ENCODE data around the gene NEDD4L.

Gene NEDD4L

DNA sequence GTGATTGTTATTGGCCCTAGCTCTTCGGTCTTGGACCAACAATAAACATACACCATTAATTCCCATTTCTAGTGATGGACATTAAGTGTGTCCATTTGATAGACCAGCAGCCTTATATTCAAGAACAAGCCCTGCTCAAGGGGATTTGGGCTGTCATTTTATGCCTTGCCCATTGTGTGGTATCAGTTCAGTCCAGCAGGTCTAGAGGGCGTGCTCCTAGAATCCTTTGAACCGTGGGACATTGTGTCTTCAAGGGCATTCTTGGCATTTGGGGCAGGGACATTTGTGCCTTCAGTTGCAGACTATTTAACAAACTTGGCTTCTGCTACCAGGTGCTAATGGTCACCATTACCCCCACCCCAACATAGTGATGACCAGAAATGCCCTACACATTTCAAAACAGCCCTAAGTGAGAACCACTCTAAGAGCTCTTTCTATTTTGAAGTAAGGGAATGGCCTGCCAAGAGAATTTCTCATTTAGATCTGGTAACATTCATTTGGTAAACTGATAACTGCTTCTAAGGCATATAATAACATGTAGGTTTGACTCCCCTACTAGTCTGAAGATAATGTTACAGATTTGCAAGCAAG, 300.1 kb downstream of the NEDD4L start:
- peaks cover 0 to 4% of the 10 kb centered on the region in 2 experiments for H3K4me1 ChIP-seq (ENCODE audit: control insufficient read depth in 1 of 2, insufficient read depth in 2 of 2, low read length in 2 of 2)
- no peak overlapping the region for H3K14ac ChIP-seq (ENCODE audit: low read length)
- H3K4me3 ChIP-seq (ENCODE audit: low read depth, low read length) = no peak overlapping the region
- no peak overlapping the region for H2BK120ac ChIP-seq (ENCODE audit: insufficient read depth, low read length, poor library complexity)
- H3K79me1 ChIP-seq (ENCODE audit: low read length) = no peaks in the 10 kb centered on the region
- no peaks in the 10 kb centered on the region for H3K79me2 ChIP-seq (ENCODE audit: control insufficient read depth, insufficient read depth, low read length, poor library complexity)
- peak overlapping the region; percentile 12 for H3K27ac ChIP-seq (ENCODE audit: low read depth, low read length)
- no CpG with 5 or more reads among the region's 3 CpGs for WGBS (ENCODE audit: extremely low coverage, insufficient coverage, insufficient read length)
- no peak overlapping the region for H3K23ac ChIP-seq (ENCODE audit: low read length)
- H3K9me3 ChIP-seq (ENCODE audit: insufficient read depth, low read depth, low read length) = no peaks in the 10 kb centered on the region
- no peaks in the 10 kb centered on the region for H3K27me3 ChIP-seq (ENCODE audit: insufficient read depth, low read length)
- peaks cover 14 to 22% of the 10 kb centered on the region in 2 experiments for H3K36me3 ChIP-seq (ENCODE audit: control insufficient read depth in 1 of 2, insufficient read depth in 2 of 2, low read length in 2 of 2)
- H4K8ac ChIP-seq (ENCODE audit: low read depth, low read length) = no peak overlapping the region
- no peak overlapping the region for H3K4ac ChIP-seq (ENCODE audit: low read depth, low read length)
- no peak overlapping the region for H2BK5ac ChIP-seq (ENCODE audit: low read depth, low read length, poor library complexity)
- no peak overlapping the region for H3K4me2 ChIP-seq (ENCODE audit: low read length)
- no peak overlapping the region for H3K9ac ChIP-seq (ENCODE audit: low read length)
- H2BK12ac ChIP-seq (ENCODE audit: low read length) = no peak overlapping the region
- H2AK5ac ChIP-seq (ENCODE audit: low read length) = no peak overlapping the region
- H3K18ac ChIP-seq (ENCODE audit: low read length) = no peak overlapping the region
- DNase-seq = no peak
- no peak overlapping the region for H4K12ac ChIP-seq (ENCODE audit: low read depth, low read length)
- H4K91ac ChIP-seq (ENCODE audit: low read depth, low read length) = no peak overlapping the region
- no peak overlapping the region for H2AFZ ChIP-seq (ENCODE audit: insufficient read depth, low read length, poor library complexity)

DNA sequence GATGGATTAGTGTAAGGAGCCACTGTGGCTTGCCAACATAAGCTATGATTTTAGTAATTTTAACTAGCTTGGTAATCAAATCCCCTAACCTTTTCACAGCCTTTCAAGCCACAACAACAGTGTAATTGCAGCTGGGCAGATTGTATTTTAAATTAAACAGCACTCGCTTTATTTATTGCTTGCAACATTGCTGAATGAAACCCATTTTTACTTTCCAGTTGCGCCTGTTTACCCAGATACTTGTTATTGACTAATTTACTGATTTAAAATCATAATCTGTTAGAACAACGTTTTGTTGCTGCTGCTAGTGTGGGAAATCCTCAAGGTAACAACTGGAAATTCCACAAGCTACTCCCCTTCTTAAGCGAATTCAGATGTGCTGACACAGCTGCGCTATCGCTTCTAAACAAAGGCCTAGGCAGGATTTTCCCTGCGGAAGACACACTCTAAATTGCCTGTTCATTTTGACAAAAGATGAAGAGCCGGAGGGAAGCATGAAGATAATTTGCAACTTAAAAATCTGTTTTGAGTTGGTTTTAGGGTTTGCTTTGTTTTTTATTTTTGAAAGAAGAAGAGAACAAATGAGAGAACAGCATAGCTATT, 300.9 kb downstream of the NEDD4L start:
- Histone ChIP-seq H3K79me1 (ENCODE audit: low read length) (no peaks in the 10 kb centered on the region), H2AFZ (ENCODE audit: insufficient read depth, low read length, poor library complexity) (no peak overlapping the region), H3K9ac (ENCODE audit: low read length) (no peak overlapping the region), H2BK120ac (ENCODE audit: insufficient read depth, low read length, poor library complexity) (no peak overlapping the region), H3K9me3 (ENCODE audit: insufficient read depth, low read depth, low read length) (no peaks in the 10 kb centered on the region), H4K8ac (ENCODE audit: low read depth, low read length) (no peak overlapping the region), H3K79me2 (ENCODE audit: control insufficient read depth, insufficient read depth, low read length, poor library complexity) (no peaks in the 10 kb centered on the region), H2BK5ac (ENCODE audit: low read depth, low read length, poor library complexity) (no peak overlapping the region), H3K27me3 (ENCODE audit: insufficient read depth, low read length) (no peaks in the 10 kb centered on the region), H3K4me3 (ENCODE audit: low read depth, low read length) (no peak overlapping the region), H3K4me2 (ENCODE audit: low read length) (no peak overlapping the region), H2AK5ac (ENCODE audit: low read length) (no peak overlapping the region), H3K23ac (ENCODE audit: low read length) (no peak overlapping the region), H3K4me1 (ENCODE audit: control insufficient read depth in 1 of 2, insufficient read depth in 2 of 2, low read length in 2 of 2) (peaks cover 0 to 4% of the 10 kb centered on the region in 2 experiments), H2BK12ac (ENCODE audit: low read length) (no peak overlapping the region), H3K4ac (ENCODE audit: low read depth, low read length) (no peak overlapping the region), H3K18ac (ENCODE audit: low read length) (no peak overlapping the region), H3K14ac (ENCODE audit: low read length) (no peak overlapping the region), H3K36me3 (ENCODE audit: control insufficient read depth in 1 of 2, insufficient read depth in 2 of 2, low read length in 2 of 2) (peaks cover 15 to 23% of the 10 kb centered on the region in 2 experiments), H4K91ac (ENCODE audit: low read depth, low read length) (no peak overlapping the region), H4K12ac (ENCODE audit: low read depth, low read length) (no peak overlapping the region), H3K27ac (ENCODE audit: low read depth, low read length) (peak overlapping the region; percentile 12)
- no CpG with 5 or more reads among the region's 8 CpGs for WGBS (ENCODE audit: extremely low coverage, insufficient coverage, insufficient read length)
- no peak for DNase-seq

DNA sequence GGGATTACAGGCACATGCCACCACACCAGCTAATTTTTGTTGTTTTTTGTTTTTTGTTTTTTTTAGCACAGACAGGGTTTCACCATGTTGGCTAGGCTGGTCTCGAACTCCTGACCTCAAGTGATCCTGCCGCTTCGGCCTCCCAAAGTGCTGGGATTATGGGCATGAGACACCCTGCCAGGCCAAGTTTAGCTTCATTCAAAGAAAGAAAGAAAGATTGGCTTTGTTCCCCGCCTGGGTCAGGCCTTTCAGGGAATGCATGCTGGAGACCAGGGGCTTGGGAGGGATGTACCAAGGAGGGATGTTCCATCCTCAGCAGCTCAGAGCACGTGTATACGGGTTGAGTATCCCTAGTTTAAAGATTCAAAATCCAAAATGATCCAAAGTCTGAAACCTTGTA, 301.8 kb downstream of the NEDD4L start:
- Histone ChIP-seq H2BK5ac (ENCODE audit: low read depth, low read length, poor library complexity) (no peak overlapping the region), H3K18ac (ENCODE audit: low read length) (no peak overlapping the region), H3K4me3 (ENCODE audit: low read depth, low read length) (no peak overlapping the region), H3K27me3 (ENCODE audit: insufficient read depth, low read length) (no peaks in the 10 kb centered on the region), H3K23ac (ENCODE audit: low read length) (no peak overlapping the region), H2AFZ (ENCODE audit: insufficient read depth, low read length, poor library complexity) (no peak overlapping the region), H3K9me3 (ENCODE audit: insufficient read depth, low read depth, low read length) (no peaks in the 10 kb centered on the region), H4K8ac (ENCODE audit: low read depth, low read length) (no peak overlapping the region), H3K4me1 (ENCODE audit: control insufficient read depth in 1 of 2, insufficient read depth in 2 of 2, low read length in 2 of 2) (peaks cover 0 to 4% of the 10 kb centered on the region in 2 experiments), H3K4me2 (ENCODE audit: low read length) (no peak overlapping the region), H3K27ac (ENCODE audit: low read depth, low read length) (no peak overlapping the region), H3K14ac (ENCODE audit: low read length) (no peak overlapping the region), H3K79me1 (ENCODE audit: low read length) (no peaks in the 10 kb centered on the region), H3K79me2 (ENCODE audit: control insufficient read depth, insufficient read depth, low read length, poor library complexity) (no peaks in the 10 kb centered on the region), H2BK12ac (ENCODE audit: low read length) (no peak overlapping the region), H2AK5ac (ENCODE audit: low read length) (no peak overlapping the region), H3K9ac (ENCODE audit: low read length) (no peak overlapping the region), H3K36me3 (ENCODE audit: control insufficient read depth in 1 of 2, insufficient read depth in 2 of 2, low read length in 2 of 2) (peaks cover 13 to 21% of the 10 kb centered on the region in 2 experiments), H2BK120ac (ENCODE audit: insufficient read depth, low read length, poor library complexity) (no peak overlapping the region), H3K4ac (ENCODE audit: low read depth, low read length) (no peak overlapping the region), H4K12ac (ENCODE audit: low read depth, low read length) (no peak overlapping the region), H4K91ac (ENCODE audit: low read depth, low read length) (no peak overlapping the region)
- no peak for DNase-seq
- WGBS (ENCODE audit: extremely low coverage, insufficient coverage, insufficient read length) = no CpG with 5 or more reads among the region's 6 CpGs

DNA sequence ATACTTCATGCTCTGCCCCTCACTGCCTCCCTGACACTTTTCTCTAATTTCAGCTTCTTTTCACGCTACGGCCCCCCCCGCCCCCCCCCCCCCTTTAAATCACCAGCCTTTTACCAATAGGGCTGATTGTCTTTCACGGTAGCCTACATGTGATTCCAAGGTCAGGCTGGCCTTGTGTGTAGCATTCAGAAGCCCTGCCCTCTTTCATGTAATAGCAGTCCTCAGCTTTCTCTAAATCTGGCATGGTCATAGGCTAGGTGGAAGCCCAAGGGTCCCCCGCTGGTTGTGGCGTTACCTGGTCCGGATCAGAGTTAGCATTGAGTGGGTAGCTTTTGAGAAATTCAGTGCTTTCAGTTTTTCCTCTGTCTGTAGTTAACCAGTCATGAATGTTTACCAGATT, 303.1 kb downstream of the NEDD4L start:
- no peaks in the 10 kb centered on the region for H3K9me3 ChIP-seq (ENCODE audit: insufficient read depth, low read depth, low read length)
- no peaks in the 10 kb centered on the region for H3K27me3 ChIP-seq (ENCODE audit: insufficient read depth, low read length)
- DNase-seq = no peak
- no CpG with 5 or more reads among the region's 7 CpGs for WGBS (ENCODE audit: extremely low coverage, insufficient coverage, insufficient read length)
- H3K27ac ChIP-seq (ENCODE audit: low read depth, low read length) = no peak overlapping the region
- H4K8ac ChIP-seq (ENCODE audit: low read depth, low read length) = no peak overlapping the region
- H3K18ac ChIP-seq (ENCODE audit: low read length) = no peak overlapping the region
- no peak overlapping the region for H3K4me3 ChIP-seq (ENCODE audit: low read depth, low read length)
- no peaks in the 10 kb centered on the region for H3K79me2 ChIP-seq (ENCODE audit: control insufficient read depth, insufficient read depth, low read length, poor library complexity)
- no peak overlapping the region for H3K4me2 ChIP-seq (ENCODE audit: low read length)
- H3K4ac ChIP-seq (ENCODE audit: low read depth, low read length) = no peak overlapping the region
- no peak overlapping the region for H2BK120ac ChIP-seq (ENCODE audit: insufficient read depth, low read length, poor library complexity)
- H3K14ac ChIP-seq (ENCODE audit: low read length) = no peak overlapping the region
- H2BK12ac ChIP-seq (ENCODE audit: low read length) = no peak overlapping the region
- H3K23ac ChIP-seq (ENCODE audit: low read length) = no peak overlapping the region
- no peak overlapping the region for H2BK5ac ChIP-seq (ENCODE audit: low read depth, low read length, poor library complexity)
- no peak overlapping the region for H3K9ac ChIP-seq (ENCODE audit: low read length)
- no peak overlapping the region for H2AK5ac ChIP-seq (ENCODE audit: low read length)
- H3K4me1 ChIP-seq (ENCODE audit: control insufficient read depth in 1 of 2, insufficient read depth in 2 of 2, low read length in 2 of 2) = peaks cover 0 to 4% of the 10 kb centered on the region in 2 experiments
- no peaks in the 10 kb centered on the region for H3K79me1 ChIP-seq (ENCODE audit: low read length)
- no peak overlapping the region for H2AFZ ChIP-seq (ENCODE audit: insufficient read depth, low read length, poor library complexity)
- no peak overlapping the region for H4K91ac ChIP-seq (ENCODE audit: low read depth, low read length)
- no peak overlapping the region for H4K12ac ChIP-seq (ENCODE audit: low read depth, low read length)
- peaks cover 9 to 14% of the 10 kb centered on the region in 2 experiments for H3K36me3 ChIP-seq (ENCODE audit: control insufficient read depth in 1 of 2, insufficient read depth in 2 of 2, low read length in 2 of 2)

Data from trophoblast cell (in vitro differentiated cells and primary cell).